ENCODE data around the gene EIF3I. TPM values are rescaled to one million over a fixed set of nuclear protein-coding genes. Genes with fewer than 3 reads are reported as not detected.

The EIF3I gene
- total and polyA plus RNA-seq, 2 experiments from 2014 or later = 228 to 274 TPM

DNA sequence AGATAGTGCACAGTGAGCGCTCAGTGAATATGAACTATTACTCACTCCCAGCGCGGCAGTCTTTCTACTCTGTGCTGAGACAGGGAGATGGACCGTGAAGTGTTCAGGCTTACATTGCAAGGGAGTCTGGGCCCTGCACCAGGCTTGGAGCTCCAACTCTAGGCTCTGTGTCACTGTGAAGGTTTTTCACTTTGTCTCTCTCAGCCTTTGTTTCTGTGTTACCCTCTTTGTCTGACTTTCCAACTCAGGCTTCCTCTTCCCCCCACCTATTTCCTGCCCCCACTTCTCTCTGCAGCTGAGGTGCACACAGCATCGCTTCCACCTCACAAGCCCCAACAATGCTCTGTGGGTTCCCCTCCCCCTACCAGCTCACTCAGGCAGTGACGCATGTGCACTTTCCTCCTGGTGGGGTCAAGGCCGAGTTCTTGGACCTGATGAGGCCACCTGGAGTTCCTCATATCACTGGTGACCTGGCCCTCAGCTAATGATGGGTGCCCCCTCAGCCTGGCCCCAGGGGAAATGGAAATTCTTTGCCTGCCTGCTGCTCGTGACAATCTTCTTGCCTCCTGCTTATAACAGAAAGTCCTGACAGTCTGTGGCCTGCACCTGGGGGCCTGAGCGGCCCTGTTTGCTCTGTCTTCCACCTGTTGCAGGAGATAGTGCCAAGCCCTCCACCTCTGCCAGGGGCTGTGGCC lies 27.8 kb downstream of the EIF3I start:
- Mint-ChIP-seq H3K4me3 (peak overlapping the region; percentile 10; the same call in 1 of the 3 replicates), H3K27ac (peak overlapping the region; percentile 42; the same call in 1 of the 2 replicates), H3K27me3 (ENCODE audit: insufficient read depth, low read depth, poor library complexity) (peaks cover 17% of the 10 kb centered on the region), H3K4me1 (peaks cover 31% of the 10 kb centered on the region), H3K36me3 (ENCODE audit: low read depth) (no peaks in the 10 kb centered on the region), H3K9me3 (no peaks in the 10 kb centered on the region)
- Histone ChIP-seq H3K79me2 (replicated peaks; ENCODE audit: insufficient read depth) (no peaks in the 10 kb centered on the region), H3K4me3 (no peak overlapping the region), H4K20me1 (replicated peaks; ENCODE audit: insufficient read depth) (no peaks in the 10 kb centered on the region), H3K27ac (ENCODE audit: low read depth) (no peak overlapping the region; the same call in 1 of the 2 replicates), H3F3A (replicated peaks; ENCODE audit: low read depth) (peaks cover 26% of the 10 kb centered on the region), H3K36me3 (ENCODE audit: insufficient read depth) (no peaks in the 10 kb centered on the region), H3K4me2 (peak overlapping the region; percentile 84), H3K9me2 (ENCODE audit: insufficient read depth) (no peaks in the 10 kb centered on the region), H3K4me1 (ENCODE audit: insufficient read depth) (peaks cover 31% of the 10 kb centered on the region), H2AFZ (peak overlapping the region; percentile 87; the same call in 1 of the 2 replicates), H3K27me3 (ENCODE audit: insufficient read depth) (no peaks in the 10 kb centered on the region)
- no peak for TF ChIP-seq NANOG (IDR thresholded peaks at IDR 0.05; ENCODE audit: borderline replicate concordance)
- TF ChIP-seq, protein P1, sequence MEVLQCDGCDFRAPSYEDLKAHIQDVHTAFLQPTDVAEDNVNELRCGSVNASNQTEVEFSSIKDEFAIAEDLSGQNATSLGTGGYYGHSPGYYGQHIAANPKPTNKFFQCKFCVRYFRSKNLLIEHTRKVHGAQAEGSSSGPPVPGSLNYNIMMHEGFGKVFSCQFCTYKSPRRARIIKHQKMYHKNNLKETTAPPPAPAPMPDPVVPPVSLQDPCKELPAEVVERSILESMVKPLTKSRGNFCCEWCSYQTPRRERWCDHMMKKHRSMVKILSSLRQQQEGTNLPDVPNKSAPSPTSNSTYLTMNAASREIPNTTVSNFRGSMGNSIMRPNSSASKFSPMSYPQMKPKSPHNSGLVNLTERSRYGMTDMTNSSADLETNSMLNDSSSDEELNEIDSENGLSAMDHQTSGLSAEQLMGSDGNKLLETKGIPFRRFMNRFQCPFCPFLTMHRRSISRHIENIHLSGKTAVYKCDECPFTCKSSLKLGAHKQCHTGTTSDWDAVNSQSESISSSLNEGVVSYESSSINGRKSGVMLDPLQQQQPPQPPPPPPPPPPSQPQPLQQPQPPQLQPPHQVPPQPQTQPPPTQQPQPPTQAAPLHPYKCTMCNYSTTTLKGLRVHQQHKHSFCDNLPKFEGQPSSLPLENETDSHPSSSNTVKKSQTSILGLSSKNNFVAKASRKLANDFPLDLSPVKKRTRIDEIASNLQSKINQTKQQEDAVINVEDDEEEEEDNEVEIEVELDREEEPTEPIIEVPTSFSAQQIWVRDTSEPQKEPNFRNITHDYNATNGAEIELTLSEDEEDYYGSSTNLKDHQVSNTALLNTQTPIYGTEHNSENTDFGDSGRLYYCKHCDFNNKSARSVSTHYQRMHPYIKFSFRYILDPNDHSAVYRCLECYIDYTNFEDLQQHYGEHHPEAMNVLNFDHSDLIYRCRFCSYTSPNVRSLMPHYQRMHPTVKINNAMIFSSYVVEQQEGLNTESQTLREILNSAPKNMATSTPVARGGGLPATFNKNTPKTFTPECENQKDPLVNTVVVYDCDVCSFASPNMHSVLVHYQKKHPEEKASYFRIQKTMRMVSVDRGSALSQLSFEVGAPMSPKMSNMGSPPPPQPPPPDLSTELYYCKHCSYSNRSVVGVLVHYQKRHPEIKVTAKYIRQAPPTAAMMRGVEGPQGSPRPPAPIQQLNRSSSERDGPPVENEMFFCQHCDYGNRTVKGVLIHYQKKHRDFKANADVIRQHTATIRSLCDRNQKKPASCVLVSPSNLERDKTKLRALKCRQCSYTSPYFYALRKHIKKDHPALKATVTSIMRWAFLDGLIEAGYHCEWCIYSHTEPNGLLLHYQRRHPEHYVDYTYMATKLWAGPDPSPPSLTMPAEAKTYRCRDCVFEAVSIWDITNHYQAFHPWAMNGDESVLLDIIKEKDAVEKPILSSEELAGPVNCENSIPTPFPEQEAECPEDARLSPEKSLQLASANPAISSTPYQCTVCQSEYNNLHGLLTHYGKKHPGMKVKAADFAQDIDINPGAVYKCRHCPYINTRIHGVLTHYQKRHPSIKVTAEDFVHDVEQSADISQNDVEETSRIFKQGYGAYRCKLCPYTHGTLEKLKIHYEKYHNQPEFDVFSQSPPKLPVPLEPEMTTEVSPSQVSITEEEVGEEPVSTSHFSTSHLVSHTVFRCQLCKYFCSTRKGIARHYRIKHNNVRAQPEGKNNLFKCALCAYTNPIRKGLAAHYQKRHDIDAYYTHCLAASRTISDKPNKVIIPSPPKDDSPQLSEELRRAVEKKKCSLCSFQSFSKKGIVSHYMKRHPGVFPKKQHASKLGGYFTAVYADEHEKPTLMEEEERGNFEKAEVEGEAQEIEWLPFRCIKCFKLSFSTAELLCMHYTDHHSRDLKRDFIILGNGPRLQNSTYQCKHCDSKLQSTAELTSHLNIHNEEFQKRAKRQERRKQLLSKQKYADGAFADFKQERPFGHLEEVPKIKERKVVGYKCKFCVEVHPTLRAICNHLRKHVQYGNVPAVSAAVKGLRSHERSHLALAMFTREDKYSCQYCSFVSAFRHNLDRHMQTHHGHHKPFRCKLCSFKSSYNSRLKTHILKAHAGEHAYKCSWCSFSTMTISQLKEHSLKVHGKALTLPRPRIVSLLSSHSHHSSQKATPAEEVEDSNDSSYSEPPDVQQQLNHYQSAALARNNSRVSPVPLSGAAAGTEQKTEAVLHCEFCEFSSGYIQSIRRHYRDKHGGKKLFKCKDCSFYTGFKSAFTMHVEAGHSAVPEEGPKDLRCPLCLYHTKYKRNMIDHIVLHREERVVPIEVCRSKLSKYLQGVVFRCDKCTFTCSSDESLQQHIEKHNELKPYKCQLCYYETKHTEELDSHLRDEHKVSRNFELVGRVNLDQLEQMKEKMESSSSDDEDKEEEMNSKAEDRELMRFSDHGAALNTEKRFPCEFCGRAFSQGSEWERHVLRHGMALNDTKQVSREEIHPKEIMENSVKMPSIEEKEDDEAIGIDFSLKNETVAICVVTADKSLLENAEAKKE (CRISPR knock-in tag; IDR thresholded peaks at IDR 0.05) = no peak
- no peak for TF ChIP-seq ZNF114 (CRISPR knock-in tag; IDR thresholded peaks at IDR 0.05)
- no peak for TF ChIP-seq POLR2AphosphoS5 (IDR thresholded peaks at IDR 0.05; ENCODE audit: low read depth)
- TF ChIP-seq EZH2phosphoT487 (IDR thresholded peaks at IDR 0.05; ENCODE audit: unreplicated experiment) = no peak
- TF ChIP-seq CREB1 (CRISPR knock-in tag; IDR thresholded peaks at IDR 0.05; ENCODE audit: low read depth) = no peak
- no peak for TF ChIP-seq EZH2 (IDR thresholded peaks at IDR 0.05; ENCODE audit: low read depth, unreplicated experiment)
- no peak for TF ChIP-seq JUNB (IDR thresholded peaks at IDR 0.05; ENCODE audit: unreplicated experiment)
- TF ChIP-seq STAT1 (IDR thresholded peaks at IDR 0.05; ENCODE audit: unreplicated experiment) = no peak
- TF ChIP-seq, protein P2, sequence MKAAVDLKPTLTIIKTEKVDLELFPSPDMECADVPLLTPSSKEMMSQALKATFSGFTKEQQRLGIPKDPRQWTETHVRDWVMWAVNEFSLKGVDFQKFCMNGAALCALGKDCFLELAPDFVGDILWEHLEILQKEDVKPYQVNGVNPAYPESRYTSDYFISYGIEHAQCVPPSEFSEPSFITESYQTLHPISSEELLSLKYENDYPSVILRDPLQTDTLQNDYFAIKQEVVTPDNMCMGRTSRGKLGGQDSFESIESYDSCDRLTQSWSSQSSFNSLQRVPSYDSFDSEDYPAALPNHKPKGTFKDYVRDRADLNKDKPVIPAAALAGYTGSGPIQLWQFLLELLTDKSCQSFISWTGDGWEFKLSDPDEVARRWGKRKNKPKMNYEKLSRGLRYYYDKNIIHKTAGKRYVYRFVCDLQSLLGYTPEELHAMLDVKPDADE (IDR thresholded peaks at IDR 0.05) = no peak
- TF ChIP-seq, protein P3, sequence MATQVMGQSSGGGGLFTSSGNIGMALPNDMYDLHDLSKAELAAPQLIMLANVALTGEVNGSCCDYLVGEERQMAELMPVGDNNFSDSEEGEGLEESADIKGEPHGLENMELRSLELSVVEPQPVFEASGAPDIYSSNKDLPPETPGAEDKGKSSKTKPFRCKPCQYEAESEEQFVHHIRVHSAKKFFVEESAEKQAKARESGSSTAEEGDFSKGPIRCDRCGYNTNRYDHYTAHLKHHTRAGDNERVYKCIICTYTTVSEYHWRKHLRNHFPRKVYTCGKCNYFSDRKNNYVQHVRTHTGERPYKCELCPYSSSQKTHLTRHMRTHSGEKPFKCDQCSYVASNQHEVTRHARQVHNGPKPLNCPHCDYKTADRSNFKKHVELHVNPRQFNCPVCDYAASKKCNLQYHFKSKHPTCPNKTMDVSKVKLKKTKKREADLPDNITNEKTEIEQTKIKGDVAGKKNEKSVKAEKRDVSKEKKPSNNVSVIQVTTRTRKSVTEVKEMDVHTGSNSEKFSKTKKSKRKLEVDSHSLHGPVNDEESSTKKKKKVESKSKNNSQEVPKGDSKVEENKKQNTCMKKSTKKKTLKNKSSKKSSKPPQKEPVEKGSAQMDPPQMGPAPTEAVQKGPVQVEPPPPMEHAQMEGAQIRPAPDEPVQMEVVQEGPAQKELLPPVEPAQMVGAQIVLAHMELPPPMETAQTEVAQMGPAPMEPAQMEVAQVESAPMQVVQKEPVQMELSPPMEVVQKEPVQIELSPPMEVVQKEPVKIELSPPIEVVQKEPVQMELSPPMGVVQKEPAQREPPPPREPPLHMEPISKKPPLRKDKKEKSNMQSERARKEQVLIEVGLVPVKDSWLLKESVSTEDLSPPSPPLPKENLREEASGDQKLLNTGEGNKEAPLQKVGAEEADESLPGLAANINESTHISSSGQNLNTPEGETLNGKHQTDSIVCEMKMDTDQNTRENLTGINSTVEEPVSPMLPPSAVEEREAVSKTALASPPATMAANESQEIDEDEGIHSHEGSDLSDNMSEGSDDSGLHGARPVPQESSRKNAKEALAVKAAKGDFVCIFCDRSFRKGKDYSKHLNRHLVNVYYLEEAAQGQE (IDR thresholded peaks at IDR 0.05; ENCODE audit: unreplicated experiment) = no peak
- TF ChIP-seq, protein P4, sequence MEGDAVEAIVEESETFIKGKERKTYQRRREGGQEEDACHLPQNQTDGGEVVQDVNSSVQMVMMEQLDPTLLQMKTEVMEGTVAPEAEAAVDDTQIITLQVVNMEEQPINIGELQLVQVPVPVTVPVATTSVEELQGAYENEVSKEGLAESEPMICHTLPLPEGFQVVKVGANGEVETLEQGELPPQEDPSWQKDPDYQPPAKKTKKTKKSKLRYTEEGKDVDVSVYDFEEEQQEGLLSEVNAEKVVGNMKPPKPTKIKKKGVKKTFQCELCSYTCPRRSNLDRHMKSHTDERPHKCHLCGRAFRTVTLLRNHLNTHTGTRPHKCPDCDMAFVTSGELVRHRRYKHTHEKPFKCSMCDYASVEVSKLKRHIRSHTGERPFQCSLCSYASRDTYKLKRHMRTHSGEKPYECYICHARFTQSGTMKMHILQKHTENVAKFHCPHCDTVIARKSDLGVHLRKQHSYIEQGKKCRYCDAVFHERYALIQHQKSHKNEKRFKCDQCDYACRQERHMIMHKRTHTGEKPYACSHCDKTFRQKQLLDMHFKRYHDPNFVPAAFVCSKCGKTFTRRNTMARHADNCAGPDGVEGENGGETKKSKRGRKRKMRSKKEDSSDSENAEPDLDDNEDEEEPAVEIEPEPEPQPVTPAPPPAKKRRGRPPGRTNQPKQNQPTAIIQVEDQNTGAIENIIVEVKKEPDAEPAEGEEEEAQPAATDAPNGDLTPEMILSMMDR (conservative IDR thresholded peaks at IDR 0.05; ENCODE audit: low read depth in 2 of 2) = no peak
- TF ChIP-seq ZNF331 (CRISPR knock-in tag; IDR thresholded peaks at IDR 0.05; ENCODE audit: low read depth) = no peak
- no peak for DNase-seq (ENCODE audit: low spot score)
- no peak for ATAC-seq

Measured in GM23338 (cell line).